Liver (tissue), 3 donors: ENCODE measurements around the gene TNRC6B.

Source experiments
- SP1 ChIP-seq: IDR thresholded peaks from 2 replicates; pipeline ENCODE4 v1.6.1; 2018; ENCODE audit warnings: antibody characterized with exemption, mild to moderate bottlenecking
- TAF1 ChIP-seq: conservative IDR thresholded peaks from 2 replicates; pipeline ENCODE4 v1.6.1; 2016; ENCODE audit warnings: antibody characterized with exemption, mild to moderate bottlenecking
- YY1 ChIP-seq: IDR thresholded peaks from 2 replicates; pipeline ENCODE4 v1.6.1; 2016; ENCODE audit warnings: antibody characterized with exemption, mild to moderate bottlenecking
- TF ChIP-seq, protein P1 (sequence below): IDR thresholded peaks from 2 replicates; pipeline ENCODE4 v1.6.1; 2016; ENCODE audit warnings: antibody characterized with exemption
- TF ChIP-seq, protein P2 (sequence below): fragments of 150-350 bp; IDR thresholded peaks from 2 replicates; pipeline ENCODE4 v1.5.1; 2017; ENCODE audit warnings: improper control_type of control experiment, low read depth, low read length; ENCODE audit not compliant: missing input control
- donor health status: healthy.
- donor health status: healthy.

DNA sequence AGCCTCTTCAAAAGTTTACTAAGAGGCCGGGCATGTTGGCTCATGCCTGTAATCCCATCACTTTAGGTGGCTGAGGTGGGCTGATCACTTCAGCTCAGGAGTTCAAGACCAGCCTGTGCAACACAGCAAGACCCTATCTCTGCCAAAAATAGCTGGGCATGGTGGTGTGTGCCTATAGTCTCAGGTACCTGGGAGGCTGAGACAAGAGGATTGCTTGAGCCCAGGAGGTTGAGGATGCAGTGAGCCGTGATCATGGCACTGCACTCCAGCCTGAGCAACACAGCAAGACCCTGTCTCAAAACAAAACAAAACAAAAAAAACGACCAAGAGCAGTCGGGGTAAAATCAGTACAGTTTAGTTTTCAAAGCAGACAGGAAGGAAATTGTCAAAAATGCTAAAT lies 163.9 kb downstream of the TNRC6B start:
- TF ChIP-seq TAF1 (no peak), YY1 (no peak), SP1 (no peak)
- TF ChIP-seq, protein P1, sequence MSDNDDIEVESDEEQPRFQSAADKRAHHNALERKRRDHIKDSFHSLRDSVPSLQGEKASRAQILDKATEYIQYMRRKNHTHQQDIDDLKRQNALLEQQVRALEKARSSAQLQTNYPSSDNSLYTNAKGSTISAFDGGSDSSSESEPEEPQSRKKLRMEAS = no peak
- TF ChIP-seq, protein P2, sequence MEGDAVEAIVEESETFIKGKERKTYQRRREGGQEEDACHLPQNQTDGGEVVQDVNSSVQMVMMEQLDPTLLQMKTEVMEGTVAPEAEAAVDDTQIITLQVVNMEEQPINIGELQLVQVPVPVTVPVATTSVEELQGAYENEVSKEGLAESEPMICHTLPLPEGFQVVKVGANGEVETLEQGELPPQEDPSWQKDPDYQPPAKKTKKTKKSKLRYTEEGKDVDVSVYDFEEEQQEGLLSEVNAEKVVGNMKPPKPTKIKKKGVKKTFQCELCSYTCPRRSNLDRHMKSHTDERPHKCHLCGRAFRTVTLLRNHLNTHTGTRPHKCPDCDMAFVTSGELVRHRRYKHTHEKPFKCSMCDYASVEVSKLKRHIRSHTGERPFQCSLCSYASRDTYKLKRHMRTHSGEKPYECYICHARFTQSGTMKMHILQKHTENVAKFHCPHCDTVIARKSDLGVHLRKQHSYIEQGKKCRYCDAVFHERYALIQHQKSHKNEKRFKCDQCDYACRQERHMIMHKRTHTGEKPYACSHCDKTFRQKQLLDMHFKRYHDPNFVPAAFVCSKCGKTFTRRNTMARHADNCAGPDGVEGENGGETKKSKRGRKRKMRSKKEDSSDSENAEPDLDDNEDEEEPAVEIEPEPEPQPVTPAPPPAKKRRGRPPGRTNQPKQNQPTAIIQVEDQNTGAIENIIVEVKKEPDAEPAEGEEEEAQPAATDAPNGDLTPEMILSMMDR = no peak
